Aorta (tissue), 5 donors: ENCODE results near the gene LRIG1. TPM values are rescaled to one million over a fixed set of nuclear protein-coding genes. Genes with fewer than 3 reads are reported as not detected.

Experiments used
- ATAC-seq: fragments of 200-7000 bp; cut with Tn5 transposase; one replicate; pipeline ENCODE4 v1.9.1; 2022; ENCODE audit warnings: moderate library complexity; ENCODE audit not compliant: low FRiP score
- DNase-seq, 2 donors: peaks; one replicate each; pipeline ENCODE4 v3.0.0-alpha.2; 2020
- H3K27ac ChIP-seq, 2 donors: one replicate each; pipeline ENCODE4 v1.5.1; 2013; ENCODE audit warnings: low read length in 2 of 2, mild to moderate bottlenecking in 2 of 2, moderate library complexity in 2 of 2, control low read depth in 1 of 2, inconsistent platforms in 1 of 2, low read depth in 1 of 2
- H3K27me3 ChIP-seq, 2 donors: one replicate each; pipeline ENCODE4 v1.6.1; 2013; ENCODE audit warnings: control low read depth in 1 of 2, low read length in 1 of 2, mild to moderate bottlenecking in 1 of 2, moderate library complexity in 1 of 2; ENCODE audit not compliant: insufficient read depth in 2 of 2, control insufficient read depth in 1 of 2
- H3K36me3 ChIP-seq, 2 donors: one replicate each; pipeline ENCODE4 v1.6.1; 2013; ENCODE audit warnings: control low read depth in 1 of 2, low read length in 1 of 2, mild to moderate bottlenecking in 1 of 2; ENCODE audit not compliant: insufficient read depth in 2 of 2, control insufficient read depth in 1 of 2
- H3K4me1 ChIP-seq, 2 donors: one replicate each; pipeline ENCODE4 v1.6.1; 2013; ENCODE audit warnings: low read length in 2 of 2, control low read depth in 1 of 2, mild to moderate bottlenecking in 1 of 2, moderate library complexity in 1 of 2; ENCODE audit not compliant: insufficient read depth in 2 of 2, control insufficient read depth in 1 of 2
- H3K4me3 ChIP-seq, 2 donors: one replicate each; pipeline ENCODE4 v1.5.1; 2013; ENCODE audit warnings: low read length in 2 of 2, control low read depth in 1 of 2, mild to moderate bottlenecking in 1 of 2
- H3K9me3 ChIP-seq: one replicate; pipeline ENCODE4 v1.6.1; 2013; ENCODE audit warnings: mild to moderate bottlenecking, low read length; ENCODE audit not compliant: control insufficient read depth
- WGBS, 2 donors: extraction: QIAGEN DNeasy Blood & Tissue Kit; methylation state at CpG; one replicate each; pipeline ENCODE4 v1.1.7; 2013; 5-methylcytosine and 5-hydroxymethylcytosine counted together
- intact Hi-C, 2 donors: fragments of 100-400 bp; cut with DNase I; formaldehyde crosslinking; loops; one replicate each; pipeline versions ENCODE4 v1.14.2 to v1.15.0; 2022
- polyA plus RNA-seq, 2 donors: library from polyadenylated mRNA; stranded (reverse); fragments of 200-250 nt; gene quantifications; one replicate each; pipeline ENCODE4 v1.2.3, GENCODE V29; 2013
- total RNA-seq, 2 donors: library from RNA; stranded (reverse); fragmentation: NEBNext Ultra II Directional; extraction: Animal tissue kit (Norgen Biotek cat#: 25700); gene quantifications; one replicate each; pipeline ENCODE4 v1.2.1, GENCODE V29; 2021
- donor health status: healthy with polysubstance abuse.
- donor health status: Bipolar disorder and iron deficiency.
- donor health status: DM: no; HTN: no; CAD: no.
- donor health status: DM: no; HTN: no; CAD: no.
- donor health status: DM: yes; HTN: yes; CAD: no.

The LRIG1 gene
- total and polyA plus RNA-seq, 4 donors = 15.0 to 115 (median 68.9) TPM

DNA sequence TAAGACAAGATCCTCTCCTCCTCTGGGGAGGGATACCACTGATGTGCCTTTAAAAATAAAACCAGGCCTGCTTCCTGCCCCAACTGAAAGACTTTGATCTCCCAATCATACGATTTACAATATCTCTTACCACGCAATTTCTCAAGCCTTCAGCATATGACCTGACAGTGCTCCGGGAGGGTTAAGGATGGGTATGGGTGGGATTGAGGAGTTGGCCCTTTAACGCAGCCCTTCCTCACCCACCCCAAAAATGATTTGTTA is 67.4 kb downstream of the LRIG1 start:
- Histone ChIP-seq H3K36me3 (no peaks in the 10 kb centered on the region), H3K4me1 (peaks cover 4 to 5% of the 10 kb centered on the region in 2 donors), H3K9me3 (no peaks in the 10 kb centered on the region), H3K27me3 (no peaks in the 10 kb centered on the region), H3K27ac (no peak overlapping the region), H3K4me3 (no peak overlapping the region)
- intact Hi-C loops = no loop called here
- DNase-seq (no peak), ATAC-seq (no peak)
- 73 to 82% methylated on average over 4 of the region's 4 CpGs for WGBS, 2 donors

GRCh38 chr3:66432767-66433521 is 67.9 kb downstream of the LRIG1 start:
- DNase-seq (no peak), ATAC-seq (no peak)
- no peaks in the 10 kb centered on the region for H3K9me3 ChIP-seq
- no peaks in the 10 kb centered on the region for H3K27me3 ChIP-seq
- peaks cover 4 to 8% of the 10 kb centered on the region in 2 donors for H3K4me1 ChIP-seq
- intact Hi-C loops = no loop called here
- 82 to 84% methylated on average over 9 of the region's 9 CpGs for WGBS, 2 donors
- H3K27ac ChIP-seq = no peak overlapping the region
- H3K36me3 ChIP-seq = no peaks in the 10 kb centered on the region
- no peak overlapping the region for H3K4me3 ChIP-seq

GRCh38 chr3:66432041-66432766 is 68.6 kb downstream of the LRIG1 start:
- intact Hi-C loops = no loop called here
- WGBS, 2 donors = 91 to 92% methylated on average over 11 of the region's 11 CpGs
- no peak overlapping the region for H3K27ac ChIP-seq
- no peak overlapping the region for H3K4me3 ChIP-seq
- H3K36me3 ChIP-seq = no peaks in the 10 kb centered on the region
- peaks cover 4 to 9% of the 10 kb centered on the region in 2 donors for H3K4me1 ChIP-seq
- H3K27me3 ChIP-seq = no peaks in the 10 kb centered on the region
- DNase-seq = no peak
- ATAC-seq = no peak
- H3K9me3 ChIP-seq = no peaks in the 10 kb centered on the region

GRCh38 chr3:66431494-66431893 is 69.3 kb downstream of the LRIG1 start:
- peaks cover 4 to 9% of the 10 kb centered on the region in 2 donors for H3K4me1 ChIP-seq

DNA sequence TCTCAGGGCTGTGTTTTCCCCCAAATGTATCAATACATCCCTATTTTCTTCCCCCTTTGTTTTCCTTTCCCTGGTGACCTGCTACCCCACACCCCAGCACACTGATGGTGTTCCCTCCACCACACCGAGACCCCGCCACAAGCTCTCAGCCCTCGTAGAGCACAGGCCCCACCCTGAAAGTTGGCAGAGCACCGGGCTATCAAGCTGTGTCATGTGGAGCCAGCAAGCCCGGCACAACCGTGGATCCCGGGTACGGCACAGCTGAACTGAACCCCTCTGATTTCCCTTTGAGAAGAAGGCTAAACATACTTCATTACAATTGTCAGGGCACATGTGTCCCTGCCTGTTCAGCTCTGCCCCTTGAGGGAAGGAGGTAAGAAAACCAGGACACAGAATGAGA is 69.9 kb downstream of the LRIG1 start:
- DNase-seq (no peak), ATAC-seq (no peak)
- H3K4me3 ChIP-seq = no peak overlapping the region
- H3K9me3 ChIP-seq = no peaks in the 10 kb centered on the region
- intact Hi-C loops = no loop called here
- no peaks in the 10 kb centered on the region for H3K36me3 ChIP-seq
- 83 to 84% methylated on average over 8 of the region's 8 CpGs for whole genome bisulfite sequencing, 2 donors
- H3K4me1 ChIP-seq = peaks cover 5 to 11% of the 10 kb centered on the region in 2 donors
- H3K27me3 ChIP-seq = no peaks in the 10 kb centered on the region
- H3K27ac ChIP-seq = no peak overlapping the region

More at GRCh38 chr3:66431494-66431893, 69.3 kb downstream of the LRIG1 start:
- Histone ChIP-seq H3K4me3 (no peak overlapping the region), H3K27me3 (no peaks in the 10 kb centered on the region), H3K27ac (no peak overlapping the region), H3K36me3 (no peaks in the 10 kb centered on the region), H3K9me3 (no peaks in the 10 kb centered on the region)
- WGBS, 2 donors = 82 to 85% methylated on average over 3 of the region's 3 CpGs
- ATAC-seq = no peak
- intact Hi-C loops = no loop called here
- no peak for DNase-seq

GRCh38 chr3:66428733-66429132 is 72.1 kb downstream of the LRIG1 start:
- intact Hi-C loops = no loop called here
- DNase-seq = peak in 1 of 2 donors; percentile 76

DNA sequence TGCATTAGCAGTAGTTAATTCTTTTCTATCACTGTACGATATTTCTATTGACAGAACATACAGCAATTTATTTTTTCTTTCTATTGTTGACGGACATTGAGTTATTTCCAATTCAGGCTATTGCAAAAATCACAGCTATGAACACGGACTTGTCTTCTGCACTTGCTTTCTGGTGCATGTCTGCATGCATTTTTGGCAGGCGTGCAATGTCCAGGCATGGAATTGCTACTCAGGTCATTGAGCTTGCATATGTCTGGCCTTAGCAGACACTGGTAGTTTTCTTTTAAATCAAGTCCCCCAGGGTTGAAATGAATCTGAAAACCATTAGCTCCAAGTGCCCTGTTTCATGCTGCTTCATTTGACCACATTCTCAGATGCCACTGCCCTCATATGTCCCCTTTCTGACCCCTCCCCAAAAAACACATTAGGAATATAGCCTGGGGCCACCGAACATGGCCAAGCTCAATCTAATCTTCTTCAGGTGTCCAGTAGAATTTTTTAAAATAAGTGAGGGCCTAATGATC is 72.8 kb downstream of the LRIG1 start:
- H3K27me3 ChIP-seq = no peaks in the 10 kb centered on the region
- ATAC-seq (no peak), DNase-seq (no peak)
- 49 to 50% methylated on average over 5 of the region's 5 CpGs for WGBS, 2 donors
- H3K4me1 ChIP-seq = peaks cover 5 to 25% of the 10 kb centered on the region in 2 donors
- no peak overlapping the region for H3K27ac ChIP-seq
- H3K9me3 ChIP-seq = no peaks in the 10 kb centered on the region
- intact Hi-C loops = no loop called here
- H3K36me3 ChIP-seq = no peaks in the 10 kb centered on the region
- no peak overlapping the region for H3K4me3 ChIP-seq

More at GRCh38 chr3:66428733-66429132, 72.1 kb downstream of the LRIG1 start:
- H3K27me3 ChIP-seq = no peaks in the 10 kb centered on the region
- no peak overlapping the region for H3K27ac ChIP-seq
- peak; percentile 53 for ATAC-seq
- WGBS, 2 donors = 8 to 10% methylated on average over 5 of the region's 5 CpGs
- H3K4me1 ChIP-seq = peaks cover 5 to 25% of the 10 kb centered on the region in 2 donors
- H3K36me3 ChIP-seq = no peaks in the 10 kb centered on the region
- H3K9me3 ChIP-seq = no peaks in the 10 kb centered on the region
- no peak overlapping the region for H3K4me3 ChIP-seq

DNA sequence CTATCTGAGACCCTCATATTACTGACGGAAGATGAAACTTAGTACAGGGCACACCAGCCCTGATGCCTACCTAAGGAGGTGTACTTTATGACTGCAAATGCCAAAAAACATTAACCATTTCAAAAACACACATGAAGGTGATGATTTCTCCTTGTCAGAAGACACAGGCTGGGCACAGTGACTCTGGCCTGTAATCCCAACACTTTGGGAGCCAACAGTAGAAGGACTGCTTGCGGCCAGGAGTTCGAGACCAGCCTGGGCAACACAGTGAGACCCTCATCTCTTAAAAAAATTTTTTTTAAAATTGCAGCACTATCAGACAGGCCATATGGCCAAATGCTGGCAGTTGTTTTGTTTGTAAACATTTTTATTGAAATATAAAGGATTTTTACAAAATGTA is 73.5 kb downstream of the LRIG1 start:
- WGBS, 2 donors = 94 to 96% methylated on average over 3 of the region's 3 CpGs
- H3K27ac ChIP-seq = no peak overlapping the region
- H3K4me3 ChIP-seq = no peak overlapping the region
- intact Hi-C loops = no loop called here
- no peaks in the 10 kb centered on the region for H3K27me3 ChIP-seq
- H3K36me3 ChIP-seq = no peaks in the 10 kb centered on the region
- H3K4me1 ChIP-seq = peaks cover 5 to 25% of the 10 kb centered on the region in 2 donors
- no peak for DNase-seq
- no peak for ATAC-seq
- H3K9me3 ChIP-seq = no peaks in the 10 kb centered on the region

DNA sequence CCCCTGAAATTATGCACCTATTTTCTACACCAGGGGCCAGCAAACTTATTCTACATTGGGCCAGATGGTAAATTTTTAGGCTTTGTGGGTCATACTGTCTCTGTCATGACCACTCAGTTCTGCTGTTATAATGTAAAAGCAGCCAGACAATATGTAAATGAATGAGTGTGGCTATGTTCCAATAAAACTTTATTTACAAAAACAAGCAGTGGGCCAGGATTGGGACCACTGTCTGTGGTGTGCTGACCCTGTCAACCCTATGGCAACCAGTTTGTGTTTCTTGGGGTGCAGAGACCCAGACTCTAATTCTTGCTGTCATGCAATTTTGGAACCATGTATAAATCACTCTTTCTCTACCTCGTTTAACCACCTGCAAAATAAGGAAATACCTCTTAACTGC is 74.7 kb downstream of the LRIG1 start:
- Histone ChIP-seq H3K36me3 (no peaks in the 10 kb centered on the region), H3K27me3 (no peaks in the 10 kb centered on the region), H3K27ac (no peak overlapping the region), H3K9me3 (no peaks in the 10 kb centered on the region), H3K4me3 (no peak overlapping the region), H3K4me1 (peaks cover 5 to 25% of the 10 kb centered on the region in 2 donors)
- no peak for DNase-seq
- no peak for ATAC-seq
- intact Hi-C loops = no loop called here
- 82 to 93% methylated on average over 1 of the region's 1 CpG for WGBS, 2 donors
